ENCODE data around the gene SLC38A4. TPM values are rescaled to one million over a fixed set of nuclear protein-coding genes. Genes with fewer than 3 reads are reported as not detected.

Gene SLC38A4
- polyA plus RNA-seq, 2 donors = 0.95 to 1.9 TPM

DNA sequence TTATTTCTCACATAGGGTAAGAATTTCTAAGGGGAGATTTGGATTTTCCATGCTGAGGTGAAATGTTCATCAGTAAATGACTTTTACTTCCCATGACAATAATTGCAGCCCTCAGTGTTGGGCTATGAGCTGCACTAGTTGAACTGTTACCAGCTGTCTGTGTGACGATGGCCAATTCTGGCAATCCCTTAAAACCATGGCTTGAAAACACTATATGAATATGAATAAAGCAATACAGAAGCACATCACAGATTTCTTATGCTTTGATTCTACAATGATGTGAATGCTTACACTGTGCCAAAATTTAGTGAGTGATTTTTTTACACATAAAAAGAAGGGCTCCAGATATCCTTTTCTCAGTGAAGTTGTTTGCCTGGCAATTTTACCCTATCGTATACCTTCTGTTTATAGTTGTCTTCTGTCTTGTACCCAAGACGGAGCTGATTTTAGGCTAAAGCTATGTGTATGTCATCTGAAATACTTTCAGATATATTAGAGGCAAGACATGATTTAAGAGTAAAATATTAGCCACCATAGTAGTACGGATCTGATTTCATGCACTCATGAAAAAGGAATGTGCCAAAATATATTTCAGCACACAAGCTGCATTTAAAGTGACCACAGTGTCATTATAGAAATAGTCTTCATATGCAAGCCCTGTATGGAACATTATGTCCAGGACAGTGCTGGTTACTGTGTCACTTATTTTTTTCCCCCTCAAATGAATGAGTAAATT lies 52.0 kb downstream of the SLC38A4 start:
- no peaks in the 10 kb centered on the region for H3K9me3 ChIP-seq (ENCODE audit: control insufficient read depth in 2 of 2, insufficient read depth in 1 of 2, low read depth in 1 of 2, low read length in 1 of 2)
- no peak overlapping the region for H3K4me3 ChIP-seq (ENCODE audit: low read depth in 1 of 2, low read length in 2 of 2)
- no peak overlapping the region for H3K27ac ChIP-seq (ENCODE audit: low read depth in 2 of 2, low read length in 1 of 2)
- H3K36me3 ChIP-seq (ENCODE audit: control insufficient read depth in 2 of 2, insufficient read depth in 2 of 2, low read length in 1 of 2) = no peaks in the 10 kb centered on the region
- no peaks in the 10 kb centered on the region for H3K4me1 ChIP-seq (ENCODE audit: control insufficient read depth in 2 of 2, insufficient read depth in 2 of 2, low read length in 1 of 2)
- no peaks in the 10 kb centered on the region for H3K27me3 ChIP-seq (ENCODE audit: control insufficient read depth in 1 of 2, insufficient read depth in 2 of 2, low read length in 2 of 2)
- WGBS, 2 donors = 66 to 72% methylated on average over 4 of the region's 4 CpGs

DNA sequence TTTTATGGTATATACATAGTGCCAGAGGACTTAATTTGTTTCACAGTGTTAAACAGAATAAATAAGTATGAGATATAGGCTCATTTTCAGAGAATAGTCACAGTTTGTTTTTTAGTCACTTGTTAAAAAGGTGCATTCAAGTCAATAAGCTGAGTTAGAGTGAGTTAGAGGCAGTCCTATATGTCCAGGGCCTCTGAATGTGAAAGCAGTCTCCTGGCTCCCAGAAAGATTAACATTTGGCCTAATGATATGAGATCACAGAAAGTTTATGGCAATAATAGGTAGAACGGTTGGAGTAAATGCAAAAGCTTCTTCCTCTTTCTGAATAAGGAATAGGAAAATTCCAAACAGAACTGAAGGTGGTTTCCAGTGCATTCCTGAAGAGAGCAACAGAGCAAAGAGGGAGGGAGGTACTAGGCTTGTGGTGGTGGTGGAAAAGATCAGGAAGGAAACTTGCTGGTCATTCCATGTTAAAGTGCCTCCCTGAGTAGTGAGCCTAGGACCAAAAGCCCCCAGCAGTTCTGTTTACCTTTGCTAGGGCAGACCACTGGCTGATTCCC lies 54.4 kb downstream of the SLC38A4 start:
- H3K27ac ChIP-seq (ENCODE audit: low read depth in 2 of 2, low read length in 1 of 2) = no peak overlapping the region
- no peaks in the 10 kb centered on the region for H3K4me1 ChIP-seq (ENCODE audit: control insufficient read depth in 2 of 2, insufficient read depth in 2 of 2, low read length in 1 of 2)
- 33 to 42% methylated on average over 1 of the region's 1 CpG for WGBS, 2 donors

DNA sequence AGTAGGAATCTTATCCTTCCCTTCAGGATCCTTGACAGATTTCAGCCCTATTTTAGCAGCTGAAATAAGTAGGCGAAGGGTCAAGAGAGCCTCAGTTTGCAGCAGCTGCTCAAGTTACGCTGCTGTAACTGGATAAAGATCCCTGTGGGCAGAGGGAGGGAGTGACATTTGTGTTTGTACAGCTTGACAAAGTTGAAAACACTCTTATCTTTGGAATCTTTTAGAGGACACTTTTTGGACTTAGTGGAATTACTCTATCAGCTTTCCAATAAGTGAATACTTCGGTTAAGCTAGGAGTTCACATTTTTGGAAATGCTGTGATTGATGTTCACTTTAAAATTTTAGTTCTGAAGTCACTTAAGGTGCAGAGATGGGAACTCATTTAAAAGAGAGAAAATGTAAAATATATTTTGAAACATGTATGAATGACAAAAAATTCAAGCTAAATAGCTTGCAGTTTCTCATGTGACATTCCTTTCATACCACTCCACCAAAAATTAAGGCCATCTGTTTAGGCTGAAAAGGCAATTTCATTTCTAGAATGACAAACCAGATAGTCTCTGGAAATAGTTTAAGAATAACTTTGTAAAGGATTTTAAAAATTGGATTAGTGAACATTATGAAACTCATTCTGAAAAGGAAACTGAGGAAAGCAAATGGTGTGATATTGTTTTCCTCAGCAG lies 55.2 kb downstream of the SLC38A4 start:
- H3K4me3 ChIP-seq (ENCODE audit: low read depth in 1 of 2, low read length in 2 of 2) = no peak overlapping the region
- H3K27me3 ChIP-seq (ENCODE audit: control insufficient read depth in 1 of 2, insufficient read depth in 2 of 2, low read length in 2 of 2) = no peaks in the 10 kb centered on the region
- no peaks in the 10 kb centered on the region for H3K36me3 ChIP-seq (ENCODE audit: control insufficient read depth in 2 of 2, insufficient read depth in 2 of 2, low read length in 1 of 2)
- WGBS, 2 donors = 66 to 71% methylated on average over 3 of the region's 3 CpGs
- H3K9me3 ChIP-seq (ENCODE audit: control insufficient read depth in 2 of 2, insufficient read depth in 1 of 2, low read depth in 1 of 2, low read length in 1 of 2) = no peaks in the 10 kb centered on the region
- no peak overlapping the region for H3K27ac ChIP-seq (ENCODE audit: low read depth in 2 of 2, low read length in 1 of 2)
- no peaks in the 10 kb centered on the region for H3K4me1 ChIP-seq (ENCODE audit: control insufficient read depth in 2 of 2, insufficient read depth in 2 of 2, low read length in 1 of 2)

More for the DNA sequence above, 54.4 kb downstream of the SLC38A4 start:
- H3K36me3 ChIP-seq (ENCODE audit: control insufficient read depth in 2 of 2, insufficient read depth in 2 of 2, low read length in 1 of 2) = no peaks in the 10 kb centered on the region
- no peaks in the 10 kb centered on the region for H3K27me3 ChIP-seq (ENCODE audit: control insufficient read depth in 1 of 2, insufficient read depth in 2 of 2, low read length in 2 of 2)
- H3K9me3 ChIP-seq (ENCODE audit: control insufficient read depth in 2 of 2, insufficient read depth in 1 of 2, low read depth in 1 of 2, low read length in 1 of 2) = no peaks in the 10 kb centered on the region
- H3K4me3 ChIP-seq (ENCODE audit: low read depth in 1 of 2, low read length in 2 of 2) = no peak overlapping the region

DNA sequence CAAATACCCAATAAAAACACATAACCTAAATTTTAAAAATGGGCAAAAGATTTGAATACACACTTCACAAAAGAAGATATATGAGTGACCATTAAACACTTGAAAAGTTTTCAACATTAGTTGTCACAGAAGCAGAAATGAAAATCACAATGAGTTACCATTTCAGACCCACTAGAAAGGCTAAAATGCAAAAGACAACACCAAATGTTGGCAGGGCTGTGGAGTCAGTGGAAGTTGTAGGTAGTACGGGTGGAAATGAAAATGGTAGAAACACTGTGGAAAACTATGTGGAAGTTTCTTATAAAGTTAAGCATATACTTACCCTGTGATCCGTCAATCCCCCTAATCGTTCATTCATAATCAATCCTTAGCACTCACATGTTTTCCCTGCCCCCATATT lies 61.8 kb downstream of the SLC38A4 start:
- Histone ChIP-seq H3K27me3 (ENCODE audit: control insufficient read depth in 1 of 2, insufficient read depth in 2 of 2, low read length in 2 of 2) (no peaks in the 10 kb centered on the region), H3K4me3 (ENCODE audit: low read depth in 1 of 2, low read length in 2 of 2) (no peak overlapping the region), H3K9me3 (ENCODE audit: control insufficient read depth in 2 of 2, insufficient read depth in 1 of 2, low read depth in 1 of 2, low read length in 1 of 2) (peaks cover 0 to 1% of the 10 kb centered on the region in 2 donors), H3K4me1 (ENCODE audit: control insufficient read depth in 2 of 2, insufficient read depth in 2 of 2, low read length in 1 of 2) (no peaks in the 10 kb centered on the region), H3K36me3 (ENCODE audit: control insufficient read depth in 2 of 2, insufficient read depth in 2 of 2, low read length in 1 of 2) (no peaks in the 10 kb centered on the region), H3K27ac (ENCODE audit: low read depth in 2 of 2, low read length in 1 of 2) (no peak overlapping the region)
- 77 to 80% methylated on average over 3 of the region's 3 CpGs for WGBS, 2 donors

DNA sequence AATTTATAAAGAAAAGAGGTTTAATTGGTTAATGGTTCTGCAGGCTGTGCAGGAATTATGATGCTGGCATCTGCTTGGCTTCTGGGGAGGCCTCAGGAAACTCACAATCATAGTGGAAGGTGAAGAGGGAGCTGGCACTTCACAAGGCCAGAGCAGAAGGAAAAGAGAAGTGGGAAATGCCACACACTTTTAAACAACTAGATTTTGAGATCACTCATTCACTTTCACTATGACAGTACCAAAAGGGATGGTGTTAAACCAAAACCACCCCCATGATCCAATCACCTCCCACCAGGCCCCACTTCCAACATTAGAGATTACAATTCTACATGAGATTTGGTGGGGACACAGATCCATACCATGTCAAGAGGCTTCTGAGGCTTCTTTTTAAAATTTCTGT lies 62.6 kb downstream of the SLC38A4 start:
- Histone ChIP-seq H3K27me3 (ENCODE audit: control insufficient read depth in 1 of 2, insufficient read depth in 2 of 2, low read length in 2 of 2) (no peaks in the 10 kb centered on the region), H3K4me3 (ENCODE audit: low read depth in 1 of 2, low read length in 2 of 2) (no peak overlapping the region), H3K4me1 (ENCODE audit: control insufficient read depth in 2 of 2, insufficient read depth in 2 of 2, low read length in 1 of 2) (no peaks in the 10 kb centered on the region), H3K27ac (ENCODE audit: low read depth in 2 of 2, low read length in 1 of 2) (no peak overlapping the region), H3K9me3 (ENCODE audit: control insufficient read depth in 2 of 2, insufficient read depth in 1 of 2, low read depth in 1 of 2, low read length in 1 of 2) (peaks cover 3 to 7% of the 10 kb centered on the region in 2 donors), H3K36me3 (ENCODE audit: control insufficient read depth in 2 of 2, insufficient read depth in 2 of 2, low read length in 1 of 2) (no peaks in the 10 kb centered on the region)

DNA sequence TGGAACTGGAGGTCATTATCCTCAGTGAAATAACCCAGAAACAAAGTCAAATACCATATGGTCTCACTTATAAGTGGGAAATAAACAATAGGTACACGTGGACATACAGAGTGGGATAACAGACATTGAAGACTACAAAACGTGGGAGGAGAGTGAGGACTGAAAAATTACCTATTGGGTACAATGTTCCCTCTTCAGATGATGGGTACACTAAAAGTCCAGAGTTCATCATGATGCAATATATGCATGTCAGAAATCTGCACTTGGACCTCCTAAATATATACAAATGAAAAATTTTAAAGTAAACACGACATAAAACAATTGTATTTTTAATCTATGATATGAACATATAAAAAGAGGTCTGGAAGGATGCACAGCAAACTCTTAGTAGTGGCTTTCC lies 71.2 kb downstream of the SLC38A4 start:
- Histone ChIP-seq H3K4me1 (ENCODE audit: control insufficient read depth in 2 of 2, insufficient read depth in 2 of 2, low read length in 1 of 2) (no peaks in the 10 kb centered on the region), H3K4me3 (ENCODE audit: low read depth in 1 of 2, low read length in 2 of 2) (no peak overlapping the region), H3K27me3 (ENCODE audit: control insufficient read depth in 1 of 2, insufficient read depth in 2 of 2, low read length in 2 of 2) (no peaks in the 10 kb centered on the region), H3K36me3 (ENCODE audit: control insufficient read depth in 2 of 2, insufficient read depth in 2 of 2, low read length in 1 of 2) (no peaks in the 10 kb centered on the region), H3K27ac (ENCODE audit: low read depth in 2 of 2, low read length in 1 of 2) (no peak overlapping the region), H3K9me3 (ENCODE audit: control insufficient read depth in 2 of 2, insufficient read depth in 1 of 2, low read depth in 1 of 2, low read length in 1 of 2) (peaks cover 3 to 7% of the 10 kb centered on the region in 2 donors)
- 54 to 61% methylated on average over 3 of the region's 3 CpGs for WGBS, 2 donors

DNA sequence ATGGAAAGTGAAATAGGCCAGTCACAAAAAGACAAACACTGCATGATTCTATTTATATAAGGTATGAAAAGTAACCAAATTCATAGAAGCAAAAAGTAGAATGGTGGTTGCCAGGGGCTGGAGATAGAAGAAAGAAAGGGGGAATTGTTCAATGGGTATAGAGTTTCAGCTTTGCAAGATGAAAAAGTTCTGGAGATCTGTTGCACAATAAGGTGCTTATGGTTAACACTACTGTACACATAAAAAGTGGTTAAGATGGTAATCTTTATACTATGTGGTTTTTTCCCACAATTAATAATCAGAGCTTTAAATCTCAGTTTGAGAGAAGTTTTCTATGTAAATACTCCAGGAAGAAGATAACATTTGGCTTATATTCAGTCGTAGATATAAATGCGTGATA lies 73.4 kb downstream of the SLC38A4 start:
- no peaks in the 10 kb centered on the region for H3K36me3 ChIP-seq (ENCODE audit: control insufficient read depth in 2 of 2, insufficient read depth in 2 of 2, low read length in 1 of 2)
- H3K4me1 ChIP-seq (ENCODE audit: control insufficient read depth in 2 of 2, insufficient read depth in 2 of 2, low read length in 1 of 2) = no peaks in the 10 kb centered on the region
- 69 to 77% methylated on average over 2 of the region's 2 CpGs for WGBS, 2 donors
- H3K27ac ChIP-seq (ENCODE audit: low read depth in 2 of 2, low read length in 1 of 2) = no peak overlapping the region
- H3K9me3 ChIP-seq (ENCODE audit: control insufficient read depth in 2 of 2, insufficient read depth in 1 of 2, low read depth in 1 of 2, low read length in 1 of 2) = no peaks in the 10 kb centered on the region
- H3K27me3 ChIP-seq (ENCODE audit: control insufficient read depth in 1 of 2, insufficient read depth in 2 of 2, low read length in 2 of 2) = no peaks in the 10 kb centered on the region
- H3K4me3 ChIP-seq (ENCODE audit: low read depth in 1 of 2, low read length in 2 of 2) = no peak overlapping the region

DNA sequence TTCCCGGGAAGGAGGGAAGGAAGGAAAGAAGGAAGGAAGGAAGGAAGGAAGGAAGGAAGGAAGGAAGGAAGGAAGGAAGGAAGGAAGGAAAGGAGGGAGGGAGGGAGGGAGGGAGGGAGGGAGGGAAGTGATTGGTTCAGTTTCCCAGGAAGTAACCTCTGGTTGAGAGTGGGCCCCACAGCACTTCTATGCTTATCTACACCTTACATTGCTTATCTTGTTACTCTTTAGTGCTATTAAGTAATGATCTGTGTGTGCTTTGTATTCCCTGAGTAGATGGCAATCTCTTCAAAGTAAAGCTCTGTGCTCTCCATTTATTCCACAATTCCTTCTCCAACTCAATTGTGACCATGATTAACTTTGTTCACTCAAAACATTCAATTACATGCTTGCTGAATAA lies 74.6 kb downstream of the SLC38A4 start:
- WGBS, 2 donors = 40% methylated on average over 1 of the region's 1 CpG; no CpG with 5 or more reads in 1 of the 2 donors
- H3K36me3 ChIP-seq (ENCODE audit: control insufficient read depth in 2 of 2, insufficient read depth in 2 of 2, low read length in 1 of 2) = no peaks in the 10 kb centered on the region
- no peaks in the 10 kb centered on the region for H3K27me3 ChIP-seq (ENCODE audit: control insufficient read depth in 1 of 2, insufficient read depth in 2 of 2, low read length in 2 of 2)
- peaks cover 0 to 2% of the 10 kb centered on the region in 2 donors for H3K9me3 ChIP-seq (ENCODE audit: control insufficient read depth in 2 of 2, insufficient read depth in 1 of 2, low read depth in 1 of 2, low read length in 1 of 2)
- no peak overlapping the region for H3K27ac ChIP-seq (ENCODE audit: low read depth in 2 of 2, low read length in 1 of 2)
- H3K4me1 ChIP-seq (ENCODE audit: control insufficient read depth in 2 of 2, insufficient read depth in 2 of 2, low read length in 1 of 2) = no peaks in the 10 kb centered on the region
- H3K4me3 ChIP-seq (ENCODE audit: low read depth in 1 of 2, low read length in 2 of 2) = no peak overlapping the region

DNA sequence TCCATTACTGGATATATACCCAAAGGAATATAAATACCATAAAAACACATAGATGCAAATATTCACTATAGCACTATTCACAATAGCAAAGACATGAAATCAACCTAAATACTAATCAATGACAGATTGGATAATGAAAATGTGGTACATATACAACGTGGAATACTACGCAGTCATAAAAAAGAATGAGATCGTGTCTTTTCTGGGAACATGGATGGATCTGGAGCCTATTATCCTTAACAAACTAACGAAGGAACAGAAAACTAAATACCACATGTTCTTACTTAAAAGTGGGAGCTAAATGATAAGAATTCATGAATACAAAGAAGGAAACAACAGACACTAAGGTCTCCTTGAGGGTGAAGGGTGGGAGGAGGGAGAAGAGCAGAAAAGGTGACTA lies 76.5 kb downstream of the SLC38A4 start:
- no peaks in the 10 kb centered on the region for H3K36me3 ChIP-seq (ENCODE audit: control insufficient read depth in 2 of 2, insufficient read depth in 2 of 2, low read length in 1 of 2)
- WGBS, 2 donors = 94 to 96% methylated on average over 4 of the region's 4 CpGs
- no peaks in the 10 kb centered on the region for H3K27me3 ChIP-seq (ENCODE audit: control insufficient read depth in 1 of 2, insufficient read depth in 2 of 2, low read length in 2 of 2)
- H3K9me3 ChIP-seq (ENCODE audit: control insufficient read depth in 2 of 2, insufficient read depth in 1 of 2, low read depth in 1 of 2, low read length in 1 of 2) = peaks cover 0 to 3% of the 10 kb centered on the region in 2 donors
- H3K4me1 ChIP-seq (ENCODE audit: control insufficient read depth in 2 of 2, insufficient read depth in 2 of 2, low read length in 1 of 2) = no peaks in the 10 kb centered on the region
- no peak overlapping the region for H3K4me3 ChIP-seq (ENCODE audit: low read depth in 1 of 2, low read length in 2 of 2)
- H3K27ac ChIP-seq (ENCODE audit: low read depth in 2 of 2, low read length in 1 of 2) = no peak overlapping the region
